Mesenchymal stem cell (in vitro differentiated cells and primary cell): Measurements from ENCODE around the gene CRIP2.

Experiments
- DNase-seq: peaks from one replicate; pipeline ENCODE4 v3.0.0-alpha.2; 2013
- H2AFZ ChIP-seq: one replicate; pipeline ENCODE4 v1.6.1; 2013; ENCODE audit warnings: low read depth, mild to moderate bottlenecking, control low read depth, inconsistent platforms, low read length, moderate library complexity
- H2AK5ac ChIP-seq: 2 replicates; pipeline ENCODE4 v1.6.1; 2013; ENCODE audit warnings: low read length, moderate library complexity, mild to moderate bottlenecking, inconsistent platforms; ENCODE audit not compliant: severe bottlenecking
- H2BK120ac ChIP-seq: one replicate; pipeline ENCODE4 v1.6.1; 2013; ENCODE audit warnings: low read depth, mild to moderate bottlenecking, inconsistent platforms, low read length, moderate library complexity
- H2BK12ac ChIP-seq, 2 experiments: one replicate each; pipeline ENCODE4 v1.6.1; 2013; ENCODE audit warnings: inconsistent platforms in 2 of 2, low read length in 2 of 2, mild to moderate bottlenecking in 2 of 2, moderate library complexity in 2 of 2, control low read depth in 1 of 2
- H2BK15ac ChIP-seq: one replicate; pipeline ENCODE4 v1.6.1; 2013; ENCODE audit warnings: mild to moderate bottlenecking, low read depth, inconsistent platforms; ENCODE audit not compliant: poor library complexity, severe bottlenecking
- H2BK5ac ChIP-seq: 2 replicates; pipeline ENCODE4 v1.6.1; 2013; ENCODE audit warnings: low read depth, mild to moderate bottlenecking, low read length, control low read depth, inconsistent platforms; ENCODE audit not compliant: poor library complexity, severe bottlenecking
- H3K14ac ChIP-seq, 2 experiments: one replicate each; pipeline ENCODE4 v1.6.1; 2013; ENCODE audit warnings: inconsistent platforms in 2 of 2, low read length in 2 of 2, control low read depth in 1 of 2, mild to moderate bottlenecking in 1 of 2, moderate library complexity in 1 of 2
- H3K18ac ChIP-seq, 2 experiments: one replicate each; pipeline ENCODE4 v1.6.1; 2013; ENCODE audit warnings: inconsistent platforms in 2 of 2, low read length in 2 of 2, control low read depth in 1 of 2, low read depth in 1 of 2, mild to moderate bottlenecking in 1 of 2
- H3K23ac ChIP-seq, 2 experiments: one replicate each; pipeline ENCODE4 v1.6.1; 2013; ENCODE audit warnings: inconsistent platforms in 2 of 2, low read length in 2 of 2, mild to moderate bottlenecking in 2 of 2, moderate library complexity in 2 of 2, control low read depth in 1 of 2
- H3K27ac ChIP-seq: 2 replicates; pipeline ENCODE4 v1.5.1; 2013; ENCODE audit warnings: mild to moderate bottlenecking, moderate library complexity, low read length, control low read depth, inconsistent platforms; ENCODE audit not compliant: poor library complexity, severe bottlenecking
- H3K27me3 ChIP-seq, 2 experiments: 2 replicates each; pipeline versions ENCODE4 v1.6.1 to v1.7.0; 2013; ENCODE audit warnings: low read length in 2 of 2, mild to moderate bottlenecking in 2 of 2, moderate library complexity in 2 of 2, control low read depth in 1 of 2, inconsistent platforms in 1 of 2; ENCODE audit not compliant: control insufficient read depth in 1 of 2, insufficient read depth in 1 of 2
- H3K36me3 ChIP-seq, 2 experiments: 2 replicates each; pipeline versions ENCODE4 v1.6.1 to v1.7.0; 2013; ENCODE audit warnings: low read length in 2 of 2, control low read depth in 1 of 2, inconsistent platforms in 1 of 2, low read depth in 1 of 2, mild to moderate bottlenecking in 1 of 2; ENCODE audit not compliant: insufficient read depth in 2 of 2, control insufficient read depth in 1 of 2
- H3K4ac ChIP-seq, 2 experiments: one replicate each; pipeline ENCODE4 v1.6.1; 2013; ENCODE audit warnings: inconsistent platforms in 2 of 2, low read length in 2 of 2, mild to moderate bottlenecking in 2 of 2, moderate library complexity in 2 of 2, control low read depth in 1 of 2, low read depth in 1 of 2
- H3K4me1 ChIP-seq: 2 replicates; pipeline ENCODE4 v1.6.1; 2013; ENCODE audit warnings: low read depth, low read length, control low read depth; ENCODE audit not compliant: control insufficient read depth, insufficient read depth
- H3K4me2 ChIP-seq: 2 replicates; pipeline ENCODE4 v1.6.1; 2013; ENCODE audit warnings: low read length, mild to moderate bottlenecking, inconsistent platforms; ENCODE audit not compliant: poor library complexity, severe bottlenecking
- H3K4me3 ChIP-seq, 2 experiments: 2 replicates each; pipeline versions ENCODE4 v1.5.1 to v1.7.0; 2013; ENCODE audit warnings: low read length in 2 of 2, mild to moderate bottlenecking in 2 of 2, control low read depth in 1 of 2, low read depth in 1 of 2; ENCODE audit not compliant: insufficient read depth in 1 of 2
- H3K79me1 ChIP-seq: replicated peaks from 2 replicates; pipeline ENCODE4 v1.6.1; 2013; ENCODE audit warnings: mild to moderate bottlenecking, control low read depth, low read length, inconsistent platforms; ENCODE audit not compliant: poor library complexity, severe bottlenecking
- H3K9ac ChIP-seq: 2 replicates; pipeline ENCODE4 v1.7.0; 2013; ENCODE audit warnings: mild to moderate bottlenecking, low read length, moderate library complexity
- H3K9me3 ChIP-seq: 2 replicates; pipeline ENCODE4 v1.7.0; 2013; ENCODE audit warnings: mild to moderate bottlenecking, low read length; ENCODE audit not compliant: control insufficient read depth
- H4K8ac ChIP-seq: one replicate; pipeline ENCODE4 v1.6.1; 2013; ENCODE audit warnings: inconsistent platforms, mild to moderate bottlenecking, low read length, moderate library complexity
- H4K91ac ChIP-seq: one replicate; pipeline ENCODE4 v1.6.1; 2013; ENCODE audit warnings: mild to moderate bottlenecking, low read length, inconsistent platforms
- WGBS: methylation state at CpG from one replicate; pipeline ENCODE4 v1.1.7; 2013; ENCODE audit warnings: mixed read lengths; 5-methylcytosine and 5-hydroxymethylcytosine counted together

The CRIP2 gene

GRCh38 chr14:105436891-105437722 lies 37.5 kb upstream of the CRIP2 start:
- no peak overlapping the region for H3K27ac ChIP-seq
- WGBS: 95% methylated on average over 31 of the region's 31 CpGs

GRCh38 chr14:105437723-105438500 lies 36.7 kb upstream of the CRIP2 start:
- no peak overlapping the region for H3K4me2 ChIP-seq
- H3K27ac ChIP-seq: no peak overlapping the region
- no peaks in the 10 kb centered on the region for H3K27me3 ChIP-seq
- H2BK120ac ChIP-seq: no peak overlapping the region
- H3K36me3 ChIP-seq: peaks cover 14 to 61% of the 10 kb centered on the region in 2 experiments
- H4K8ac ChIP-seq: no peak overlapping the region
- H3K14ac ChIP-seq: no peak overlapping the region
- H3K4me3 ChIP-seq: no peak overlapping the region
- no peak overlapping the region for H3K23ac ChIP-seq
- H3K18ac ChIP-seq: no peak overlapping the region
- peaks cover 14% of the 10 kb centered on the region for H3K4me1 ChIP-seq
- H3K79me1 ChIP-seq: peaks cover 39% of the 10 kb centered on the region
- no peak overlapping the region for H2AFZ ChIP-seq
- H3K4ac ChIP-seq: no peak overlapping the region
- no peaks in the 10 kb centered on the region for H3K9me3 ChIP-seq
- DNase-seq: no peak
- WGBS: 97% methylated on average over 18 of the region's 18 CpGs
- H4K91ac ChIP-seq: no peak overlapping the region
- no peak overlapping the region for H3K9ac ChIP-seq
- no peak overlapping the region for H2BK5ac ChIP-seq
- H2BK15ac ChIP-seq: no peak overlapping the region
- H2AK5ac ChIP-seq: no peak overlapping the region
- H2BK12ac ChIP-seq: no peak overlapping the region

More at GRCh38 chr14:105436891-105437722, 37.5 kb upstream of the CRIP2 start:
- no peaks in the 10 kb centered on the region for H3K27me3 ChIP-seq
- H2BK15ac ChIP-seq: no peak overlapping the region
- H2AK5ac ChIP-seq: no peak overlapping the region
- H2BK12ac ChIP-seq: no peak overlapping the region
- peaks cover 14% of the 10 kb centered on the region for H3K4me1 ChIP-seq
- no peak overlapping the region for H3K9ac ChIP-seq
- no peak overlapping the region for H2BK120ac ChIP-seq
- H4K91ac ChIP-seq: no peak overlapping the region
- no peak overlapping the region for H4K8ac ChIP-seq
- H2AFZ ChIP-seq: no peak overlapping the region
- no peak overlapping the region for H3K4me2 ChIP-seq
- no peak overlapping the region for H3K4me3 ChIP-seq
- H3K36me3 ChIP-seq: peaks cover 7 to 55% of the 10 kb centered on the region in 2 experiments
- H3K4ac ChIP-seq: no peak overlapping the region
- H3K14ac ChIP-seq: no peak overlapping the region
- H3K79me1 ChIP-seq: peaks cover 33% of the 10 kb centered on the region
- DNase-seq: no peak
- H2BK5ac ChIP-seq: no peak overlapping the region
- H3K23ac ChIP-seq: no peak overlapping the region
- H3K9me3 ChIP-seq: no peaks in the 10 kb centered on the region
- no peak overlapping the region for H3K18ac ChIP-seq

GRCh38 chr14:105439179-105439578 lies 35.4 kb upstream of the CRIP2 start:
- H3K4ac ChIP-seq: no peak overlapping the region
- no peak overlapping the region for H2BK120ac ChIP-seq
- H3K4me2 ChIP-seq: no peak overlapping the region
- no peak overlapping the region for H3K18ac ChIP-seq
- H3K14ac ChIP-seq: no peak overlapping the region
- no peak overlapping the region for H2BK15ac ChIP-seq
- H2BK12ac ChIP-seq: no peak overlapping the region
- no peak overlapping the region for H4K91ac ChIP-seq
- no peak overlapping the region for H3K4me3 ChIP-seq
- no peak overlapping the region for H2AK5ac ChIP-seq
- H3K4me1 ChIP-seq: peaks cover 14% of the 10 kb centered on the region
- no peak overlapping the region for H3K9ac ChIP-seq
- no peak overlapping the region for H3K27ac ChIP-seq
- no peaks in the 10 kb centered on the region for H3K9me3 ChIP-seq
- H3K79me1 ChIP-seq: peaks cover 35% of the 10 kb centered on the region
- no peak overlapping the region for H2AFZ ChIP-seq
- no peaks in the 10 kb centered on the region for H3K27me3 ChIP-seq
- no peak overlapping the region for H3K23ac ChIP-seq
- peaks cover 19 to 58% of the 10 kb centered on the region in 2 experiments for H3K36me3 ChIP-seq
- H4K8ac ChIP-seq: no peak overlapping the region
- no peak for DNase-seq
- no peak overlapping the region for H2BK5ac ChIP-seq
- WGBS: 96% methylated on average over 11 of the region's 11 CpGs
